Pons (tissue), 1 donor: ENCODE data around the gene FDCSP.
A peak's percentile ranks its signal among the peaks of the same experiment; 100 is the strongest.
"Not testable (repeated sequence)": the region's sequence is repeated elsewhere in the genome, so short reads cannot be mapped to it uniquely, and the experiment has no call there.

ENCODE experiments used
- DNase-seq: peaks from one replicate; pipeline ENCODE4 v3.0.0-alpha.2; 2016; ENCODE audit warnings: low spot score

Gene FDCSP

GRCh38 chr4:70225824-70226223 is at the start of gene FDCSP:
FDCSP (plus strand) TSS chr4:70226124; CDS start chr4:70231195, 5,071 bp downstream.
- no peak for DNase-seq

- no peak for DNase-seq
Measured at GRCh38 chr4:70177090-70177489, 48.8 kb upstream of the FDCSP start.

- no peak for DNase-seq
Measured at GRCh38 chr4:70178075-70178660, 47.8 kb upstream of the FDCSP start.

GRCh38 chr4:70179811-70180210 is 46.1 kb upstream of the FDCSP start:
- DNase-seq = no peak

- no peak for DNase-seq
Measured at GRCh38 chr4:70181864-70182263, 44.1 kb upstream of the FDCSP start.

GRCh38 chr4:70182517-70183167 is 43.3 kb upstream of the FDCSP start:
- DNase-seq = no peak

GRCh38 chr4:70183168-70183939 is 42.6 kb upstream of the FDCSP start:
- peak; percentile 29 for DNase-seq

GRCh38 chr4:70183940-70184246 is 42.0 kb upstream of the FDCSP start:
- no peak for DNase-seq

- DNase-seq = no peak
Measured at GRCh38 chr4:70187216-70187615, 38.7 kb upstream of the FDCSP start.

- no peak for DNase-seq
Measured at GRCh38 chr4:70190579-70190978, 35.3 kb upstream of the FDCSP start.

GRCh38 chr4:70191647-70192046 is 34.3 kb upstream of the FDCSP start:
- DNase-seq = no peak

GRCh38 chr4:70192895-70193294 is 33.0 kb upstream of the FDCSP start:
- no peak for DNase-seq

- no peak for DNase-seq
Measured at GRCh38 chr4:70195425-70195824, 30.5 kb upstream of the FDCSP start, which contains the start of gene ODAM. ODAM (plus strand) TSS chr4:70195725; CDS start chr4:70196544, 819 bp downstream.

- no peak for DNase-seq
Measured at GRCh38 chr4:70196857-70197256, 29.1 kb upstream of the FDCSP start.

- DNase-seq = no peak
Measured at GRCh38 chr4:70197842-70198241, 28.1 kb upstream of the FDCSP start.

GRCh38 chr4:70203601-70204000 is 22.3 kb upstream of the FDCSP start:
- DNase-seq = no peak

- not testable (repeated sequence) for DNase-seq
Measured at GRCh38 chr4:70212752-70213151, 13.2 kb upstream of the FDCSP start.

- DNase-seq = not testable (repeated sequence)
Measured at GRCh38 chr4:70216109-70216508, 9.8 kb upstream of the FDCSP start.

- DNase-seq = not testable (repeated sequence)
Measured at GRCh38 chr4:70216550-70216949, 9.4 kb upstream of the FDCSP start.

- not testable (repeated sequence) for DNase-seq
Measured at GRCh38 chr4:70221389-70221788, 4.5 kb upstream of the FDCSP start.

GRCh38 chr4:70221818-70222217 is 4.1 kb upstream of the FDCSP start:
- DNase-seq = not testable (repeated sequence)

GRCh38 chr4:70236125-70236524 is 10.2 kb downstream of the FDCSP start:
- DNase-seq = no peak
